K562 (cell line): Measurements from ENCODE around the gene SLC4A2. TPM values are rescaled to one million over a fixed set of nuclear protein-coding genes. Genes with fewer than 3 reads are reported as not detected.
A peak's percentile ranks its signal among the peaks of the same experiment; 100 is the strongest.

Source experiments
- ATAC-seq: fragments of 200-7000 bp; cut with Tn5 transposase; 3 replicates; pipeline ENCODE4 v1.9.1; 2020; ENCODE audit warnings: moderate library complexity
- BruUV-seq: library from RNA; stranded (reverse); fragments of 400-500 nt; replicated peaks from 2 replicates; lab custom pipeline; 2021; lab: Mats Ljungman, UMichigan
- CTCF ChIA-PET: fragments of 300-600 bp; formaldehyde crosslinking; extraction: SDS; loops from one replicate; lab custom pipeline; 2021; ENCODE audit warnings: low intra/inter-chr PET ratio; lab: Yijun Ruan, JAX
- POLR2A ChIA-PET: fragments of 300-600, 350-650 bp; sonication (Branson Sonifier 250); formaldehyde crosslinking; extraction: SDS; loops from one replicate; lab custom pipeline; 2021; ENCODE audit warnings: antibody characterized with exemption, inconsistent platforms; lab: Yijun Ruan, JAX
- DNase-seq, 4 experiments: peaks; one replicate each; pipeline versions ENCODE4 v3.0.0 to v3.0.0-alpha.2; 2011 to 2018; ENCODE audit warnings: low spot score in 3 of 4, mixed read lengths in 3 of 4; ENCODE audit errors: extremely low read depth in 1 of 4
- FAIRE-seq: peaks from 2 replicates; lab custom pipeline; 2011; peaks lifted over from hg19 to GRCh38; lab: Jason Lieb, UNC
- H2AFZ ChIP-seq: 2 replicates; pipeline ENCODE4 v1.6.0; 2011; ENCODE audit warnings: low read depth, low read length, control low read depth, inconsistent platforms
- H3K27ac ChIP-seq: fragments of 200-600 bp; 3 replicates; pipeline ENCODE4 v1.8.0; 2011; ENCODE audit warnings: low read depth, mild to moderate bottlenecking, control low read depth, inconsistent platforms, low read length, moderate library complexity, mixed read lengths; ENCODE audit errors: extremely low read depth
- H3K27me3 ChIP-seq, 2 experiments: fragments of 300-600 bp in 1 of 2; 2 replicates in 1 of 2; 3 replicates in 1 of 2; pipeline versions ENCODE4 v1.6.0 to v1.8.0; 2011; ENCODE audit warnings: inconsistent platforms in 2 of 2, low read length in 2 of 2, mild to moderate bottlenecking in 1 of 2, mixed read lengths in 1 of 2, moderate library complexity in 1 of 2; ENCODE audit not compliant: control insufficient read depth in 2 of 2, insufficient read depth in 2 of 2
- H3K36me3 ChIP-seq: fragments of 300-600 bp; 3 replicates; pipeline ENCODE4 v1.8.0; 2011; ENCODE audit warnings: mild to moderate bottlenecking, low read length, inconsistent platforms; ENCODE audit not compliant: control insufficient read depth, insufficient read depth
- H3K4me1 ChIP-seq, 2 experiments: fragments of 200-600 bp in 1 of 2; replicated peaks in 1 of 2; 2 replicates in 1 of 2; 3 replicates in 1 of 2; pipeline versions ENCODE4 v1.5.1 to v1.8.0; 2011; ENCODE audit warnings: inconsistent platforms in 2 of 2, low read length in 2 of 2, mild to moderate bottlenecking in 1 of 2, mixed read lengths in 1 of 2, moderate library complexity in 1 of 2; ENCODE audit not compliant: control insufficient read depth in 2 of 2, insufficient read depth in 2 of 2
- H3K4me2 ChIP-seq: 2 replicates; pipeline ENCODE4 v1.6.1; 2011; ENCODE audit warnings: low read length, control low read depth, inconsistent platforms, mixed read lengths; ENCODE audit not compliant: insufficient read depth
- H3K4me3 ChIP-seq: fragments of 200-600 bp; sonication (generic), shearing (Covaris generic); 2 replicates; pipeline ENCODE4 v1.5.1; 2016; ENCODE audit warnings: control low read depth, inconsistent platforms
- H3K79me2 ChIP-seq: fragments of 200-600 bp; 3 replicates; pipeline ENCODE4 v1.8.0; 2011; ENCODE audit warnings: low read length, inconsistent platforms; ENCODE audit not compliant: control insufficient read depth, insufficient read depth
- H3K9ac ChIP-seq, 2 experiments: 2 replicates each; pipeline versions ENCODE4 v1.6.0 to v1.6.1; 2011; ENCODE audit warnings: low read depth in 2 of 2, low read length in 2 of 2, control low read depth in 1 of 2, inconsistent platforms in 1 of 2, mild to moderate bottlenecking in 1 of 2, mixed read lengths in 1 of 2; ENCODE audit not compliant: insufficient read depth in 1 of 2
- H3K9me1 ChIP-seq: one replicate; pipeline ENCODE4 v1.6.0; 2011; ENCODE audit warnings: inconsistent platforms, mild to moderate bottlenecking, low read length, moderate library complexity; ENCODE audit not compliant: control insufficient read depth, insufficient read depth
- H3K9me3 ChIP-seq: replicated peaks from 2 replicates; pipeline ENCODE4 v1.5.1; 2011; ENCODE audit warnings: low read depth, low read length, inconsistent platforms; ENCODE audit not compliant: control insufficient read depth, insufficient read depth
- H4K20me1 ChIP-seq: replicated peaks from 2 replicates; pipeline ENCODE4 v1.6.1; 2011; ENCODE audit warnings: low read length, inconsistent platforms, mixed read lengths; ENCODE audit not compliant: control insufficient read depth, insufficient read depth
- EP400 ChIP-seq: fragments of 450-650 bp; IDR thresholded peaks from 2 replicates; pipeline ENCODE4 v1.6.1; 2017; ENCODE audit warnings: antibody characterized with exemption, mild to moderate bottlenecking, moderate library complexity
- MEF2A ChIP-seq: IDR thresholded peaks from 2 replicates; pipeline ENCODE4 v1.6.1; 2011; ENCODE audit warnings: low read depth, mild to moderate bottlenecking, low read length, moderate library complexity; ENCODE audit not compliant: control insufficient read depth
- MXI1 ChIP-seq: IDR thresholded peaks from 2 replicates; pipeline ENCODE4 v1.6.1; 2011; ENCODE audit warnings: low read depth, mild to moderate bottlenecking, improper control_type of control experiment, low read length
- MYBL2 ChIP-seq, 2 experiments: fragments of 450-650 bp in 1 of 2; sonication (generic) in 1 of 2; formaldehyde crosslinking in 1 of 2; IDR thresholded peaks; 2 replicates each; pipeline versions ENCODE4 v1.6.1 to v1.8.1; 2017 to 2022; ENCODE audit warnings: borderline replicate concordance in 1 of 2, inconsistent platforms in 1 of 2, low read depth in 1 of 2, mild to moderate bottlenecking in 1 of 2, missing genetic modification reagents in 1 of 2, moderate library complexity in 1 of 2
- NR2C1 ChIP-seq, 2 experiments: fragments of 450-650 bp; IDR thresholded peaks; 2 replicates each; pipeline ENCODE4 v1.6.1; 2017; ENCODE audit warnings: mild to moderate bottlenecking in 2 of 2, antibody characterized with exemption in 1 of 2, inconsistent platforms in 1 of 2, missing compliant biosample characterization in 1 of 2, missing genetic modification characterization in 1 of 2
- PPARD ChIP-seq: fragments of 250-450 bp; sonication (Bioruptor Pico); IDR thresholded peaks from 2 replicates; pipeline ENCODE4 v1.8.0; 2022; ENCODE audit warnings: inconsistent platforms, mild to moderate bottlenecking, moderate library complexity
- RBFOX2 ChIP-seq: fragments of 200-400 bp; formaldehyde crosslinking; IDR thresholded peaks from 2 replicates; pipeline ENCODE4 v1.6.1; 2017; ENCODE audit warnings: low read depth, mild to moderate bottlenecking, low read length, moderate library complexity
- RBM39 ChIP-seq: fragments of 200-400 bp; formaldehyde crosslinking; optimal IDR thresholded peaks from 2 replicates; pipeline ENCODE3; 2018; ENCODE audit warnings: low read depth, low read length
- RCOR1 ChIP-seq, 2 experiments: IDR thresholded peaks; 2 replicates each; pipeline ENCODE4 v1.6.1; 2012; ENCODE audit warnings: low read depth in 2 of 2, low read length in 2 of 2, borderline replicate concordance in 1 of 2, improper control_type of control experiment in 1 of 2
- RHOXF2B ChIP-seq: fragments of 250-450 bp; sonication (Bioruptor Pico); conservative IDR thresholded peaks from 2 replicates; pipeline ENCODE4 v1.5.1; 2021
- STAG1 ChIP-seq: sonication (generic); formaldehyde crosslinking; IDR thresholded peaks from 2 replicates; pipeline ENCODE4 v1.5.0; 2020; ENCODE audit warnings: missing genetic modification reagents, borderline replicate concordance
- ZC3H11A ChIP-seq: IDR thresholded peaks from 2 replicates; pipeline ENCODE4 v1.6.1; 2012; ENCODE audit warnings: low read depth, low read length, improper control_type of control experiment
- ZNF134 ChIP-seq: fragments of 250-450 bp; sonication (Bioruptor Pico); conservative IDR thresholded peaks from 2 replicates; pipeline ENCODE4 v1.4.0; 2020
- ZNF239 ChIP-seq: fragments of 250-450 bp; sonication (Bioruptor Pico); IDR thresholded peaks from 2 replicates; pipeline ENCODE4 v1.4.0; 2020; ENCODE audit warnings: mild to moderate bottlenecking
- ZNF764 ChIP-seq: fragments of 250-450 bp; sonication (Bioruptor Pico); IDR thresholded peaks from 2 replicates; pipeline ENCODE4 v1.4.0; 2020; ENCODE audit warnings: low read depth, mild to moderate bottlenecking, moderate library complexity
- WGBS: fragments of 100-300 bp; shearing (Covaris generic); methylation state at CpG from one replicate; pipeline ENCODE4 v1.1.6; 2016; ENCODE audit warnings: low coverage, mixed read lengths; ENCODE audit not compliant: insufficient coverage; ENCODE audit errors: missing lambda C conversion rate; 5-methylcytosine and 5-hydroxymethylcytosine counted together
- in situ Hi-C: fragments of 300-500 bp; cut with MboI; formaldehyde crosslinking; loops from 4 replicates; pipeline ENCODE4 v1.15.0; 2018; ENCODE audit warnings: inconsistent platforms, mixed read lengths
- intact Hi-C: fragments of 100-400 bp; cut with micrococcal nuclease; formaldehyde crosslinking; loops from 2 replicates; pipeline ENCODE4 v1.14.2; 2022
- polyA plus RNA-seq, 8 experiments: library from polyadenylated mRNA; depleted of rRNA in 4 of 8; stranded (reverse) in 5 of 8; unstranded in 3 of 8; fragments of >200 nt; fragmentation: Nextera tagmentation in 2 of 8; fragmentation: Illumina TruSeq in 1 of 8; extraction: Ambion mirVana in 2 of 8; extraction: Trizol in 1 of 8; gene quantifications; 2 replicates each; pipeline versions ENCODE4 v1.2.1 to v1.2.3, GENCODE V29; 2011 to 2014; ENCODE audit warnings: inconsistent platforms in 1 of 8, missing spikeins in 1 of 8
- total RNA-seq, 7 experiments: library from RNA; depleted of rRNA in 6 of 7; stranded (reverse); fragments of >200 nt in 6 of 7; fragmentation: Illumina TruSeq in 2 of 7; extraction: Trizol in 2 of 7; gene quantifications; 2 replicates each; pipeline versions ENCODE4 v1.2.1 to v1.2.3, GENCODE V29; 2011 to 2021; ENCODE audit warnings: low replicate concordance in 1 of 7

The SLC4A2 gene
- total and polyA plus RNA-seq, 9 of the 15 experiments (the other 6 are each of a cell fraction or from before 2014, with no cell fraction given): 11.4 to 375 (median 130) TPM

- intact Hi-C loops: loop anchor here (2.0 to 10.0 kb wide), 2 partner anchors 17 to 307 kb away; no protein-coding TSS in a partner anchor
- ChIA-PET POLR2A (interaction anchor here (1.4 to 4.4 kb wide), 3 partner anchors 9 to 14 kb away, joined by 3 to 31 read pairs (median 6); partner anchors contain the start of gene TMUB1), CTCF (interaction anchor here (2.2 kb wide), 1 partner anchor 19 kb away, joined by 7 read pairs; no protein-coding TSS in a partner anchor)
- ATAC-seq: no peak
- peaks cover 97% of the 10 kb centered on the region for H3K79me2 ChIP-seq
- in situ Hi-C loops: no loop called here
- WGBS: 90% methylated on average over 14 of the region's 14 CpGs
- no peak overlapping the region for H2AFZ ChIP-seq
- no peak overlapping the region for H3K27ac ChIP-seq
- DNase-seq: no peak
- no peak overlapping the region for H3K4me2 ChIP-seq
- 0 out of 4 replicates have a peak overlapping the region, but pooled peaks of 1 of the 2 experiments have one; percentile 18 for H3K9ac ChIP-seq
- H3K4me3 ChIP-seq: no peak overlapping the region
- FAIRE-seq: no peak
- H3K27me3 ChIP-seq: no peaks in the 10 kb centered on the region
- peaks cover 85% of the 10 kb centered on the region; the same call in 2 of the 3 replicates for H3K36me3 ChIP-seq
- H4K20me1 ChIP-seq: peaks cover 60% of the 10 kb centered on the region
- H3K9me3 ChIP-seq: no peaks in the 10 kb centered on the region
- TF ChIP-seq RBM39: no peak
- no peak for TF ChIP-seq RHOXF2B (CRISPR knock-in tag)
- TF ChIP-seq STAG1 (CRISPR knock-in tag): no peak
- TF ChIP-seq RBFOX2: 0 out of 2 replicates have a peak, but pooled peaks have one; percentile 25
- BruUV-seq: no TSS peak
- H3K4me1 ChIP-seq: peaks cover 21 to 52% of the 10 kb centered on the region in 2 experiments
- H3K9me1 ChIP-seq: peaks cover 9% of the 10 kb centered on the region
Observed at GRCh38 chr7:151091988-151092387, 32.6 kb downstream of the SLC4A2 start.

GRCh38 chr7:151093748-151094147 is 34.4 kb downstream of the SLC4A2 start:
- Histone ChIP-seq H3K9ac (peak overlapping the region in 1 of 2 experiments; percentile 56; a peak in 2 of 4 replicates), H3K27me3 (no peaks in the 10 kb centered on the region), H2AFZ (no peak overlapping the region), H3K79me2 (peaks cover 97% of the 10 kb centered on the region), H3K9me1 (peaks cover 9% of the 10 kb centered on the region), H3K4me2 (no peak overlapping the region), H3K4me3 (no peak overlapping the region), H3K27ac (no peak overlapping the region), H3K9me3 (no peaks in the 10 kb centered on the region), H3K36me3 (peaks cover 85% of the 10 kb centered on the region; the same call in 2 of the 3 replicates), H3K4me1 (peaks cover 9 to 34% of the 10 kb centered on the region in 2 experiments; a peak in 4 of 5 replicates), H4K20me1 (peaks cover 47% of the 10 kb centered on the region)
- intact Hi-C loops: loop anchor here (10.0 kb wide), 1 partner anchor 309 kb away; no protein-coding TSS in a partner anchor
- DNase-seq: no peak
- ATAC-seq: no peak
- no peak for FAIRE-seq
- no TSS peak for BruUV-seq
- POLR2A ChIA-PET: interaction anchor here (0.9 to 4.4 kb wide), 6 partner anchors 10 to 144 kb away, joined by 3 to 31 read pairs (median 4); partner anchors contain the start of gene ASIC3
- 92% methylated on average over 6 of the region's 6 CpGs for WGBS
- in situ Hi-C loops: no loop called here
- CTCF ChIA-PET: no interaction called here
- TF ChIP-seq EP400: no peak
- TF ChIP-seq RCOR1 (IDR thresholded peaks at IDR 0.05; ENCODE audit: borderline replicate concordance in 1 of 2, low read depth in 2 of 2, low read length in 2 of 2): no peak
- TF ChIP-seq ZNF239 (CRISPR knock-in tag): no peak
- TF ChIP-seq MEF2A: no peak
- TF ChIP-seq ZNF764 (CRISPR knock-in tag): no peak
- TF ChIP-seq NR2C1 (IDR thresholded peaks at IDR 0.05): no peak
- no peak for TF ChIP-seq NR2C1 (tag; IDR thresholded peaks at IDR 0.05)
- TF ChIP-seq ZNF134: no peak
- no peak for TF ChIP-seq PPARD
- TF ChIP-seq ZC3H11A: no peak
- no peak for TF ChIP-seq MYBL2 (IDR thresholded peaks at IDR 0.05; ENCODE audit: low read depth)
- TF ChIP-seq MYBL2 (CRISPR knock-in tag; IDR thresholded peaks at IDR 0.05; ENCODE audit: borderline replicate concordance): no peak
- no peak for TF ChIP-seq MXI1
